Adipocyte (in vitro differentiated cells): ENCODE measurements around the gene PRICKLE1.

Experiments
- DNase-seq: peaks from one replicate; pipeline ENCODE4 v3.0.0-alpha.2; 2015; ENCODE audit warnings: low read depth
- H3K27me3 ChIP-seq: replicated peaks from 2 replicates; pipeline ENCODE4 v1.7.0; 2013; ENCODE audit warnings: mild to moderate bottlenecking, low read length, moderate library complexity; ENCODE audit not compliant: control insufficient read depth, insufficient read depth
- H3K36me3 ChIP-seq: 2 replicates; pipeline ENCODE4 v1.7.0; 2013; ENCODE audit warnings: low read length, mild to moderate bottlenecking, moderate library complexity; ENCODE audit not compliant: control insufficient read depth, insufficient read depth, severe bottlenecking
- H3K4me1 ChIP-seq: 2 replicates; pipeline ENCODE4 v1.7.0; 2013; ENCODE audit warnings: mild to moderate bottlenecking, low read length, moderate library complexity; ENCODE audit not compliant: control insufficient read depth, insufficient read depth
- H3K4me3 ChIP-seq: 2 replicates; pipeline ENCODE4 v1.7.0; 2013; ENCODE audit warnings: mild to moderate bottlenecking, low read length, moderate library complexity
- H3K9ac ChIP-seq: 2 replicates; pipeline ENCODE4 v1.7.0; 2013; ENCODE audit warnings: mild to moderate bottlenecking, low read length, moderate library complexity
- H3K9me3 ChIP-seq: 2 replicates; pipeline ENCODE4 v1.7.0; 2013; ENCODE audit warnings: mild to moderate bottlenecking, low read length, moderate library complexity; ENCODE audit not compliant: control insufficient read depth

PRICKLE1 gene

DNA sequence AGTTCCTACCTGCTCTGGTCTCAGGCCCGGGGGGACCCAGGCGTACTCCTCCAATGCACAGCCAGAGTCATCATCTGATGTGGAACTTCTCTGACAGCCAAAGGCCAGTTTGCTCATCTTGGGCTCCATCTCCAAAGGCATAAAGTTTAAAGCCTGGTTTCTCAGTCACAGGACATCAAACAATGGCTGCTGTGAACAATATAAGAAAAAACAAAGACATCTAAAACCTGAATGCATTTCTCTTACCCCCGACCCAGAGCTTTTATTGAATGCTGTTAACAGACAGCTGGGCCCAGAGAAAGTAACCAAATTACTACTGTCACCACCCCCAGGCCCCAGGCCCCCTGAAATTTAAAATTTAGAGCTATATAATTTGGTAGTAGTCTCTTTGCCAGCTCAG lies 117.2 kb downstream of the PRICKLE1 start:
- DNase-seq, result no peak
- Histone ChIP-seq H3K27me3 (no peaks in the 10 kb centered on the region), H3K9me3 (no peaks in the 10 kb centered on the region), H3K9ac (no peak overlapping the region), H3K4me3 (no peak overlapping the region), H3K4me1 (peaks cover 21% of the 10 kb centered on the region), H3K36me3 (peaks cover 26% of the 10 kb centered on the region)

DNA sequence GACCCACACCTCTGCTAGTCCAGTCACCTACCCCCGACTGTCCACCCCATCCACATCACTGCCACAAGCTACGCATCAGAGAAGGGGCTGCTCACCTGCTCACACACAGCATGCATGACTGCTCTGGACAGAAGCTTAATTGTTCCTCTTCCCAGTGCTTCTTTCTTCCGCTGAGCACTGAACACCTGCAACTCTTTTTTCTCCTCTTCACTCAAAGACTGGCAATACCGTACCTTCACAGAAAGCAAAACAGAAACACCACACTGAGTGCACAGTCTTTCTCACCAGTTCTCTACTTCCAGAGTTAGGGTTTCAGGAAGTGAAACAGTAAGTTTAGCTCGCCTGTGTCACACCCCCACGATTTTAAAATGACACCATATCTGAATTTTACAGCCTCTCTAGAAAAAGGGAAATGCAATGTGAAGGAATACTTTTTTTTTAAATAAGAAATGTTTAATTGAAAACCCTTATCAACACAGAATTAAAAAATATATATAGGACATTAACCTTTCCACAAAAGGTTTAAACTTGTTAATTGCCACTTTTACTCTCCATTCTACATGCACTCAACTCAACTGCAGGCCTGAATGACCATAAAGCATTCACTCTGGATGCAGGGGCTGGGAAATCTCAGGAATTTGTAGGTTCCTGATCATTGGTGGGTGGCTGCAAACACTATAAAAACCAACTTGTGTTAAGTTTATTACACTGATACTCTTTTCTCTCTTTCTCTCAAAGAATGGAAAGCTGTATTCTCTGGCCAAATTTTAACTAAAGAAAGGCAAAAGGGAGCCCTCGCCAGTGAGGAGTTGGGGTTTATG lies 120.0 kb downstream of the PRICKLE1 start:
- no peak overlapping the region for H3K4me3 ChIP-seq
- H3K9ac ChIP-seq, result no peak overlapping the region
- no peaks in the 10 kb centered on the region for H3K9me3 ChIP-seq
- no peak for DNase-seq
- H3K36me3 ChIP-seq, result peaks cover 47% of the 10 kb centered on the region
- peaks cover 18% of the 10 kb centered on the region for H3K4me1 ChIP-seq
- no peaks in the 10 kb centered on the region for H3K27me3 ChIP-seq

DNA sequence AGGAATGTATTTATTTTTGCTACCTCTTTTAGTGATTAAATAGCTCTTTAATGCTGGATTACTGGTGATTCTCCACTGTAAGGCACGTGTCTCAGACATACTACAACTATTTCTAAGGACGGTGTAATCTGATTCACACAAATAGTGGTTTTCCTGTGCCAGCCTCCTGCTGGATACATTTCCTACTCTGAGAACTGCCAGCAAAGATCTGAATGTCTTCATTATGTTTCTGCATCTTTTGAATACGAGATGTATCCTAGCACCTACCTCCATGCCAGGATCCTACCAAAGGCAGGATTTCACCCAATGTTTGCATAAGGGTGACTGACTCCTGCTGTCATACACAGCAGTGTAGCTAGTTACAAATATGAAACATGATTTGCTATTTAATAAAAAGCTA lies 120.6 kb downstream of the PRICKLE1 start:
- Histone ChIP-seq H3K9ac (no peak overlapping the region), H3K4me3 (no peak overlapping the region), H3K36me3 (peaks cover 53% of the 10 kb centered on the region), H3K4me1 (peaks cover 14% of the 10 kb centered on the region), H3K9me3 (no peaks in the 10 kb centered on the region), H3K27me3 (no peaks in the 10 kb centered on the region)
- no peak for DNase-seq

DNA sequence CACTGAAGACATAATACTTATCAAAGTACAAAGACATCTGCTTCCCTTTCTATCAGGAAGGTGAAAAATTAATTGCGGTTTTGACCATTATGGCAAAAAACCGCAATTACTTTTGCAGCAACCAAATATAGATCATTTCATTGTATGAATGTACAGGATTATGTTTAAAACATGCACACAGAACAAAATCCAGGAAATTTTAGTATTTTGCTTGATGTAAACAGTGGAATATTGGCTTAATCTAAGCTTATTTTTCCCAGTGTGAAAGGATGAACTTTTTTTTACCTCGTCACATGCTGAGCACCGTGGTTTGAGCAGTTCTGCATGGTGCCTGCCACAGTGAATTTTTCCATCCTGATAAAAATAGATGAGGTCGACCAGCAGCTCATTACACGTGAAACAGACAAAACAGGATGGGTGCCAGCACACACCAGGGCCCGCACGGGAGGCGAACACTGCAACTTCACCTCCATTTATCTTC lies 121.2 kb downstream of the PRICKLE1 start:
- Histone ChIP-seq H3K9me3 (no peaks in the 10 kb centered on the region), H3K9ac (no peak overlapping the region), H3K4me3 (no peak overlapping the region), H3K27me3 (no peaks in the 10 kb centered on the region), H3K36me3 (peaks cover 58% of the 10 kb centered on the region), H3K4me1 (peaks cover 10% of the 10 kb centered on the region)
- no peak for DNase-seq

DNA sequence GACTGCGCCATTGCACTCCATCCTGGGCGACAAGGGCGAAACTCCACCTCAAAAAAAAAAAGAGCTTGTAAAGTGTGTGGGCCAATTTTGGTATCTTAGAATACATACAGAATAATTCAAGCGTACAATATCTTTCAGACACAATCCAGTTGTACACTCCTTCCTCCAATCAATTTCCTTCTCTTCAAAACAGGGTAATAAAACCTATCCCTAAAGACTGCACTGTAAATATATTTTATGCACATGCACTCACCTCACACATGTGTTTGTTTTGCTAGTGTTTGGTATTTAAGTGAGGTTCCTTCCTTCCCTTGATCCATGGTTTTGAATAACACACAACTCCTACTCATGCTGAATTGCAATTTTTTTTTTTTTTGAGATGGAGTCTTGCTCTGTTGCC lies 125.9 kb downstream of the PRICKLE1 start:
- no peak for DNase-seq
- Histone ChIP-seq H3K9me3 (no peaks in the 10 kb centered on the region), H3K4me3 (no peak overlapping the region), H3K4me1 (no peaks in the 10 kb centered on the region), H3K9ac (no peak overlapping the region), H3K36me3 (peaks cover 69% of the 10 kb centered on the region), H3K27me3 (no peaks in the 10 kb centered on the region)

DNA sequence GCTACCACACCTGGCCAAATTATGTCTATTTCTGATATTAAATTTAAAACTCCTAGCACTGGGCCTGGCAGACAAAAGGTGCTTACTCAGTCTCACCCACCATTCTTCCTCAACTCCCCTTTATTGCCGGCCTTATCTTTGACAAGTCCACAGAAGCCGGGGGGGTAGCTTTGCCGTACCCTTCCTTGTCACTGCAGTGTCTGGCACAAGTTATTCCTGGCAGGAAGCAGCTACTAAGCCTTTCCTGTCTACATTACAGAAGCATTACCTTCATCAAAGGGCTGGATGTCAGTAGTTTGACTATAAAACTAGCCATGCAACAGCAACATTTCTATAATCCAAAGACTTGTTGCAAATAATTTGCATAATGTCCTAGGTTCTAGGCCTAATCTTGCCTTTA lies 127.1 kb downstream of the PRICKLE1 start:
- Histone ChIP-seq H3K36me3 (peaks cover 61% of the 10 kb centered on the region), H3K27me3 (no peaks in the 10 kb centered on the region), H3K9ac (no peak overlapping the region), H3K4me1 (no peaks in the 10 kb centered on the region), H3K4me3 (no peak overlapping the region), H3K9me3 (no peaks in the 10 kb centered on the region)
- no peak for DNase-seq

DNA sequence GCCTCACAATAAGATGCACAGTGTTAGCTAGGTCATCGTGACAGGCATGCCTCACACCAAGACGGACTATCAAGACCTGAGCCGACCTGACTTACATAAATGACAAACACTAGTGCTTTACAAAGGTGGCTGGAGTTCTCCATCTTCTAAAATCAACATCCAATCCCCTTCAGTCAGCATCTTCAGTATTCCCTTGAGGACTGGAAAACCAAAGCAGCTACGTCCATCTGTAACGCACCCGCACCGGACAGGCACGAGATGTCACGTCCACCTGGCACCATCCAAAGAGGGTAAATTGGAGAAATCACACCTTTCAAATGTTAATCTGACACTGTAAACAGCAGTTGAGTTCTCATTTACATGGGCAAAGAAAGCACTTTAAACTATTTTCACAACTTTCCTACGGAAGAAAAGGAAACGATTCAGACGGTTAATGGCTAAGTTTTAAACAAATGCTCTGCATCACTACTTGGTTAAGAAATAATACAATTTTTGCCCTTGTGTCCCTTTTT lies 130.2 kb downstream of the PRICKLE1 start:
- peaks cover 38% of the 10 kb centered on the region for H3K36me3 ChIP-seq
- no peak overlapping the region for H3K4me3 ChIP-seq
- no peaks in the 10 kb centered on the region for H3K9me3 ChIP-seq
- H3K4me1 ChIP-seq, result no peaks in the 10 kb centered on the region
- DNase-seq, result no peak
- H3K27me3 ChIP-seq, result no peaks in the 10 kb centered on the region
- H3K9ac ChIP-seq, result no peak overlapping the region

DNA sequence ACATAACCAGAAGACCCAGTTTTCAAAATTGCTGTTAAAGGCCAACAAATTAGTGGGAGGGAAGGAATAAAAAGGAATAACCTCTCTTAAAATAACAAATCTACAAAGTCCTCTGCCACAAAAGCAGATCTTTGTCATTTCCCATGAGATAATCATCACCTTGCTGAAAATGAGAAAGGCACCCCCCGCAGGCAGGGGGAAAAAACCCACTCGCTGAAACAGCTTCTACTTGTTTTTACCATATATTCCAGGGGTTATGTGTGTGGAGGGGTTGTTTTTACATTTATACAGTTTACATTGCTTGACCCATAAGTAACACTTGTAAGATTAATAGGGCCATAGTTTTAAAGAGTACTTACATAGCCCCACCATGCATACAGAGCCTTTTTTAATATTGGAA lies 131.0 kb downstream of the PRICKLE1 start:
- H3K4me3 ChIP-seq, result no peak overlapping the region
- H3K36me3 ChIP-seq, result peaks cover 30% of the 10 kb centered on the region
- DNase-seq, result no peak
- H3K4me1 ChIP-seq, result no peaks in the 10 kb centered on the region
- no peak overlapping the region for H3K9ac ChIP-seq
- no peaks in the 10 kb centered on the region for H3K9me3 ChIP-seq
- no peaks in the 10 kb centered on the region for H3K27me3 ChIP-seq

DNA sequence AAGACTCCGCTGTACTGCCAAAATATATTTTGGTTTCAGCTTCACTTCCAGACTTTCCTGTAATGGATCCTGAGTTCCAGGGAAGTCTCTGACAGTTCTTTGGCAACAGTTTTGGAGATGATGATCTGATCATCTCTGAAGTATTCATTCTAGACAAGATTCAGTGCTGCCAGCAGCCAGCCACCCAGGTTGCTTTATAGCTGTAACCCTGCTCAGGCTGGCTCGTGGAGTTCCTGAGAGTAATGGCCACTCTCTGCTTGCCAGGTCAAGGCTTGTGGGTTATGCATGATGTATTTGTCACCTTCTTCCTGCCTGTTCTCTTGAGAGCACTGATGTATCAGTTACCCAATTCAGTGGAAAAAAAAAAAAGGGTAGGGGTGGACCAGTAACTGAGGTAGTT lies 139.3 kb downstream of the PRICKLE1 start:
- no peak overlapping the region for H3K4me3 ChIP-seq
- no peaks in the 10 kb centered on the region for H3K9me3 ChIP-seq
- peaks cover 12% of the 10 kb centered on the region for H3K36me3 ChIP-seq
- H3K27me3 ChIP-seq, result no peaks in the 10 kb centered on the region
- H3K4me1 ChIP-seq, result peaks cover 9% of the 10 kb centered on the region
- no peak overlapping the region for H3K9ac ChIP-seq
- no peak for DNase-seq

DNA sequence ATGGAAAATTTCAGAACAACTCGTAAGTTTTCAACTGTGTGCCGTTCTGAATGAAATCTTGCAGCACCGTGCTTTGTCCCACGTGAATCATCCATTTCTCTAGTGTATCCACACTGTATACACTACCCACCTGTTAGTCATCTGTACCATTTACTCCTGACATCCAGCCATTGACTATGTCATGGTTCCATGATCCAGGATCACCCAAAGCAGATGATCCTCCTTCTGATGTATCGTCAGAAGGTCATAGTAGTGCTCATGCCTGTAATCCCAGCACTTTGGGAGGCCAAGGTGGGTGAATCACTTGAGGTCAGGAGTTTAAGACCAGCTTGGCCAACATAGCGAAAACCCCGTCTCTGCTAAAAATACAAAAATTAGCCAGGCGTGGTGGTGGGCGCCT lies 140.7 kb downstream of the PRICKLE1 start:
- DNase-seq, result no peak
- no peak overlapping the region for H3K9ac ChIP-seq
- no peak overlapping the region for H3K4me3 ChIP-seq
- peaks cover 9% of the 10 kb centered on the region for H3K4me1 ChIP-seq
- H3K27me3 ChIP-seq, result no peaks in the 10 kb centered on the region
- H3K9me3 ChIP-seq, result peaks cover 6% of the 10 kb centered on the region
- H3K36me3 ChIP-seq, result peaks cover 24% of the 10 kb centered on the region

DNA sequence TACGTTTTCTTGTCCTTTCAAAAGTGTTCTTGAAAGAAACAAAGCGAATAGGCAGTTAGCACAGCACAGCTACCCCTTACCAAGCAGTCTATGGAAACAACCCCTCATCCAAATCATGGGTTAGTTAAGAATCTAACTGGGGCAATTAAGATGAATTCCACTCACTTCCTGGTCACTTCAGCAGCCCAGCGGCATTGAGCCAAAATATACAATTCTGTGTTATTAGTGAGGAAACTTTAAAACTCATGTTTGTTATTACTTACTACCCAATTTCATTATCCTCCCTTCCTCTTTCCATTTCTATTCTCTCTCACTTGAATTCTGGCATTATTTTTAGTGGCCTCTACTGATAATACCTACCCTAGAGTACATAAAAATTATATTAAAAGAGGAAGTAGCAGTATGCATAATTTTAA lies 142.2 kb downstream of the PRICKLE1 start:
- Histone ChIP-seq H3K9ac (no peak overlapping the region), H3K4me1 (peaks cover 9% of the 10 kb centered on the region), H3K36me3 (peaks cover 36% of the 10 kb centered on the region), H3K9me3 (peaks cover 11% of the 10 kb centered on the region), H3K4me3 (no peak overlapping the region), H3K27me3 (no peaks in the 10 kb centered on the region)
- peak; percentile 37 for DNase-seq
